Fibroblast of lung (primary cell): ENCODE measurements around the gene TRAPPC2L.

Experiments
- EZH2 ChIP-seq: IDR thresholded peaks from 2 replicates; pipeline ENCODE4 v1.5.1; 2012; ENCODE audit warnings: low read length, control low read depth, mild to moderate bottlenecking; ENCODE audit errors: missing control alignments
- TF ChIP-seq, protein P1 (sequence below), 2 donors: IDR thresholded peaks in 1 of 2; conservative IDR thresholded peaks in 1 of 2; 1 replicate in 1 of 2; 2 replicates in 1 of 2; pipeline ENCODE4 v1.5.1; 2011 to 2012; ENCODE audit warnings: low read length in 2 of 2, control low read depth in 1 of 2, inconsistent platforms in 1 of 2, low read depth in 1 of 2, mild to moderate bottlenecking in 1 of 2

DNA sequence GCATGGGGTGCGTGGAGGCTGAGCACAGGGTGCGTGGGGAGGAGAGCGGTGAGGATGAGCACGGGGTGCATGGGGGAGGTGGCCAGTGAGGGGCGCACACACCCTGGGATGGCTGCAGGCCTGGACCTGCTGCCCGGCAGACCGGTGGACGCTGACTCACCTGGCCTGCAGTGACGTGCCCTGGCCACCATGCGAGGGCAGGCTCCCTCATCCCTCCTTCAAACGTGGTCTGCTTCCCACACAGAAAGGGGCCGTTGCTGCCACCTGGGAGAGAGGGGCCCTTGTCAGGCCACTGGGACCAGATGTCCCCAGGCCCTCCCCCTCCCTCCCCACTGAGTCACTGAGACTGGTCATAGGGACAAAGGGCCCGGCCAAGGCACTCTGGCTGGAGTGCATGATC is 25.1 kb upstream of the TRAPPC2L start:
- TF ChIP-seq EZH2: no peak
- TF ChIP-seq, protein P1, sequence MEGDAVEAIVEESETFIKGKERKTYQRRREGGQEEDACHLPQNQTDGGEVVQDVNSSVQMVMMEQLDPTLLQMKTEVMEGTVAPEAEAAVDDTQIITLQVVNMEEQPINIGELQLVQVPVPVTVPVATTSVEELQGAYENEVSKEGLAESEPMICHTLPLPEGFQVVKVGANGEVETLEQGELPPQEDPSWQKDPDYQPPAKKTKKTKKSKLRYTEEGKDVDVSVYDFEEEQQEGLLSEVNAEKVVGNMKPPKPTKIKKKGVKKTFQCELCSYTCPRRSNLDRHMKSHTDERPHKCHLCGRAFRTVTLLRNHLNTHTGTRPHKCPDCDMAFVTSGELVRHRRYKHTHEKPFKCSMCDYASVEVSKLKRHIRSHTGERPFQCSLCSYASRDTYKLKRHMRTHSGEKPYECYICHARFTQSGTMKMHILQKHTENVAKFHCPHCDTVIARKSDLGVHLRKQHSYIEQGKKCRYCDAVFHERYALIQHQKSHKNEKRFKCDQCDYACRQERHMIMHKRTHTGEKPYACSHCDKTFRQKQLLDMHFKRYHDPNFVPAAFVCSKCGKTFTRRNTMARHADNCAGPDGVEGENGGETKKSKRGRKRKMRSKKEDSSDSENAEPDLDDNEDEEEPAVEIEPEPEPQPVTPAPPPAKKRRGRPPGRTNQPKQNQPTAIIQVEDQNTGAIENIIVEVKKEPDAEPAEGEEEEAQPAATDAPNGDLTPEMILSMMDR (conservative IDR thresholded peaks at IDR 0.05 in 1 of 2, IDR thresholded peaks at IDR 0.05 in 1 of 2; ENCODE audit: low read depth in 1 of 2, low read length in 2 of 2): no peak
